Stimulated activated CD4-positive, alpha-beta T cell treated with anti-CD3 and anti-CD28 coated beads, TNF-alpha, amount 100 ng/mL, for 1 hour (primary cell): ENCODE measurements around the gene MYBPC1.
"Not testable (repeated sequence)": the region's sequence is repeated elsewhere in the genome, so short reads cannot be mapped to it uniquely, and the experiment has no call there.

Experiments
- DNase-seq, 3 donors: peaks; one replicate each; pipeline ENCODE4 v3.0.0-alpha.2; 2020; ENCODE audit warnings: low read depth in 3 of 3, low spot score in 1 of 3

MYBPC1 gene

GRCh38 chr12:101650346-101651117 lies 55.8 kb downstream of the MYBPC1 start:
- no peak for DNase-seq

- DNase-seq: no peak
Observed at GRCh38 chr12:101653030-101653429, 58.3 kb downstream of the MYBPC1 start.

DNA sequence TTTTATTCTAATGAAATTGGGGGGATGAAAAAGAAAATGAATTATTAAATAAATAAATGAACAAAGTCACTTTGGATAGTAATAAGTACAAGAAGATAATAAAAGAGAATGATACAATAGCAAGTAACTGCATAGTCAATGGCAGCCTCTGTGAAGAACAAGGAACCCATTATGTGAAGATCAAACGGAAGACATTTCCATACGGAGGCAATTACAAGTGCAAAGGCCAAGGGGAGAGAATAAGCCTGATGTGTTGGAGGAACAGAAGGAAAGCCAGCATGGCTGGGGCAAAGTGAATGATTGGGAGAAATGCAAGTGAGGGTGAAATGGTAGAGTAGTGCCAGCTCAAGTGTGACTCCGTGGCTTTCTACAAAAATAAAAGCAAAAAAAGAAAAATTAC lies 58.7 kb downstream of the MYBPC1 start:
- DNase-seq: no peak

- no peak for DNase-seq
Observed at GRCh38 chr12:101654442-101654841, 59.7 kb downstream of the MYBPC1 start.

DNA sequence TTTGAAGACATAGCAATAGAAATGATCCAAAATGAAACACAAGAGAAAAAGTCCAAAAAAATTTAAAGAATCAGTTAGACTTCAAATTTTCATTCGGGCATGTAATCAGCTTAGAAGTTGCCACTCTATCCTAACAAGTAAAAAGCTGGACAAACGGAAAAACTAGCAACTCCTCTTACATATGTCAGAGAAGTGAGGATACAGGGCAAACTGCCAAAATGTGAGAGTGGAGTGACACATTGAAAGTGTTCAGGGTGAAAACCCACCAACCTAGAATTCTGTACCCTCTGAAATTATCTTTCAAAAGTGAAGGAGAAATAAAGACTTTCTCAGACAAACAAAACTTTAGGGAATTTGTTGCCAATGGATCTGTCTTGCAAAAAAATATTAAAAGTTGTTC lies 60.6 kb downstream of the MYBPC1 start:
- DNase-seq: no peak

DNA sequence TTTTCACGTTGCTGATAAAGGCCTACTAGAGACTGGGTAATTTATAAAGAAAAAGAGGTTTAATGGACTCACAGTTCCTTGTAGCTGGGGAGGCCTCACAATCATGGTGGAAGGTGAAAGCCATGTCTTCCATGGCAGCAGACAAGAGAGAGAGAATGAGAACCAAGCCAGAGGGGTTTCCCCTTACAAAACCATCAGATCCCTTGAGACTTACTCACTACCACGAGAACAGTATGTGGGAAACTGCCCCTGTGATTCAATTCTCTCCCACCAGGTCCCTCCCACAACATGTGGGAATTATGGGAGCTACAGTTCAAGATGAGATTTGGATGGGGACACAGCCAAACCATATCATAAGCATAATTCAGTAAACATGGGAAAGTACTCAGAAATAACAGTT lies 65.9 kb downstream of the MYBPC1 start:
- DNase-seq: not testable (repeated sequence)

GRCh38 chr12:101663298-101663697 lies 68.5 kb downstream of the MYBPC1 start:
- DNase-seq: no peak

DNA sequence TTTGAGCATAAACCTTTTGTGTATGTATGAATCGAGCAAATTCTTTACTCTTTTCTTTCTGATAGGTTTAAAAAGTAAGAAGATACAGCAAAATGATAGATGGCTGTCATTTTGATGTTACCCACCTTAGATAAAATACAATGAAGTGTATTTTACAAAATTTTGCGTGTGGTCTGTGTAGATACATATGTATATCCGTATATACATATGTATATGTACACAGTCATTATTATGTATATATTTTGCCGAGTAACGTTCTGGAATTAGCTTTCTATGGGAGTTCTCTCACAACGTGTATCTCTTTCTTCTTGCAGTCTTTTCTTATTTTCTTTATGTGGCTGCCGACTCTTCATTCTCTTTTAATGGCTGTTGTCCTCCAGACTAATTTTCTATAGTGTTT lies 70.2 kb downstream of the MYBPC1 start:
- DNase-seq: no peak

GRCh38 chr12:101666052-101666728 lies 71.4 kb downstream of the MYBPC1 start:
- no peak for DNase-seq

- no peak for DNase-seq
Observed at GRCh38 chr12:101667591-101667990, 72.8 kb downstream of the MYBPC1 start.

DNA sequence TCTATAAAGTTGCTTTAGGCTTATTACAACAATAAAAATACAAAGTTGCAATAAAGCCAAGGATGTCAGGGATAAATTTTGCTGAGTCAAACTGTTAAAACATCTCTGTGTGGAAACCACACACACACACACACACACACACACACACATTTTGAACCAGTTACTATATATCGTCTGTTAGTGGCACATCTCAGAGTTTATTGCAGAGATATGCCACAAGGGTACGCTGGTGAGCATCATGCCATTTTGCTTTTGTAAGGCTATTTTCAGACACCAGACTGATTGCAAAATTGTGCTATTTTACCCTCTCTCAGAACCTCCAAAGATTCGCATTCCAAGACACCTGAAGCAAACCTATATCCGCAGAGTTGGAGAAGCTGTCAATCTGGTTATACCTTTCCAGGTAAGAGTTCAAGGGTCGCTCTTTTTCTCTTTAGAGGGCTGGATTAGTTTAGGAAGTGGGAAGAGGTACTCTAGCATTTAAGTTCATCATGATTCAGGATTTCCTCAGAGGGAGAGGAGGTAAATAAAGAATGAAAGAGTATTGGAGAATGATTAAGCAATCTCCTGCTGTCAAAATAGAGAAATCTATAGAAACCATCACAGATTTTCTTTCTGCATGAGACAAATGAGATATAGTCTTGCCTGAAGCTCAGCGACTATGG lies 75.4 kb downstream of the MYBPC1 start:
- DNase-seq: no peak

- no peak for DNase-seq
Observed at GRCh38 chr12:101671157-101671791, 76.5 kb downstream of the MYBPC1 start.

DNA sequence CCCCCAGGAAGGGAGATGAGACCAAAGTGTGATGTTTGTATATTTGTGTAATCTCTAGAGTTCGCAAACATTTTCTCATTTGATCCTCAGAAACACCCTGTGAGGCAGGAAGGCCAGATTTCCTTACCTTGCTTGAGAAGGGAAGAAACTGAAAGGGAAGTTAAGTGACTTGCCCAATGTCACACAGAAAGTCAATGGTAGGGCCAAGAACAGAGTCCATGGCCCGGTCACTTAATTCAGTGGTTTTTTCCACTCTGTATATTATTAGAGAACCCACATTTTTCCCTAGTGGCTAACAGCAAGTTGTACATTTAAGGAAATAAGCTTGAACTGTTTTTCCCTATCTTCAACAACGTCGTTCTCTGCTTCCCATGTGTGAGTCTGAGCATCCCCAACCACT lies 77.1 kb downstream of the MYBPC1 start:
- no peak for DNase-seq

DNA sequence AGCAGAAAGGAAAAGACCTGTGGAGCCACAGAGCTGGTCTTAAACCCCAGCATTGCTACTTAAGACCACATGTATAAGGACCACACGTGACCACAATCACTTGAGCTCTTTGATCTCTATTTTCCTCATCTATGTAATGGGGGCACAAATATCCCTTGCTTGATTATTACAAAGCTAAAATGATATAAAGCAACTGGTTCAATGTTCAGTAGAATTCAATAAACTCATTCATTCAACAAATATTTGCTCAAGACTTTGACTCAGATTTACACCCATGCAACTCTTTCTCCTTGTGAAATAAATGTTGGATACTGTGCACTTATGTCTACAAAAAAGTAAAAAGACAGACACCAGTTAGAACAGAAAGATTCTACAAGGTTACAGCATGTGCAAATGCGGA lies 80.8 kb downstream of the MYBPC1 start:
- no peak for DNase-seq

DNA sequence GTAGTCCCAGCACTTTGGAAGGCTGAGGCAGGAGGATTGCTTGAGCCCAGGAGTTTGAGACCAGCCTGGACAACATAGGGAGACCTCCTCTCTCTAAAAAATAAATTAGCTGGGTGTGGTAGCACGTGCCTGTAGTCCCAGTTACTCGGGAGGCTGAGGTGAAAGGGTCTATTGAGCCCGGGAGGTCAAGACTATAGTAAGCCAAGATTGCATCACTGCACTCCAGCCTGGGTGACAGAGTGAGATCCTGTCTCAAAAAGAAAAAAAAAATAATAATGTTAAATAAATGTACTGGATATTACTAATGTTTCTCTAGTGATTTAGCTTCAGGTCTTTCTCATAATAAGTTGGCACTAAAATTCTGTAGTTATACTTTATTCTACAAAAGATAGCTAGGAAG lies 81.7 kb downstream of the MYBPC1 start:
- not testable (repeated sequence) for DNase-seq

DNA sequence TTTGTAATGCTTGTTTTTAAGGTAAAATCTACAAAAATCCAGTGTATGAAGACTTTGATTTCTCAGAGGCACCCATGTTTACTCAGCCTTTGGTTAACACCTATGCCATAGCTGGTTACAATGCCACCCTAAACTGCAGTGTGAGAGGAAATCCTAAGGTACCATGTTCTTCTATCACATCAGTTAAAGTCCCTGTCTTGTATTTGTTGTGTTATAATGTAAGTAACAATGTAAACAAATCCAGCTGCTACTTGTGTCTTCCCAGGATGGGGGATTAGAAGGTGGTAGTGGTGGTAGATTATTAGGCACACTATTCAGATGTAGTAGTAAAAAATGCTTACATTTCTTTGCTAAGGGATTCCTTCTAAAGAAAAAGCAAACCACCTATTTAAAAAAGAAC lies 83.3 kb downstream of the MYBPC1 start:
- DNase-seq: no peak

DNA sequence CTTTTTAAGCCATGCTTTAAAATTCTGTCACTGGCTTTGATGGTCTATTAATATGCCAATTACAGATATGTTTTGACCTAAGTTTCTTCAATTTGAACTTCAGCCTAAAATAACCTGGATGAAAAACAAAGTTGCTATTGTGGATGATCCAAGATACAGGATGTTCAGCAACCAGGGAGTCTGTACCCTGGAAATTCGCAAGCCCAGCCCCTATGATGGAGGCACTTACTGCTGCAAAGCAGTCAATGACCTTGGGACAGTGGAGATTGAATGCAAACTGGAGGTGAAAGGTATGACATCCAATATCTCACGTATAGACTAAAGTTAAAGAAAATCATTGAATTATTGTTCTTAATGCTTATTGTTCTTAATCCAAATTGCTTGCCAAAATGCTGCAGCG lies 85.5 kb downstream of the MYBPC1 start:
- no peak for DNase-seq

GRCh38 chr12:101680647-101681046 lies 85.9 kb downstream of the MYBPC1 start:
- no peak for DNase-seq

DNA sequence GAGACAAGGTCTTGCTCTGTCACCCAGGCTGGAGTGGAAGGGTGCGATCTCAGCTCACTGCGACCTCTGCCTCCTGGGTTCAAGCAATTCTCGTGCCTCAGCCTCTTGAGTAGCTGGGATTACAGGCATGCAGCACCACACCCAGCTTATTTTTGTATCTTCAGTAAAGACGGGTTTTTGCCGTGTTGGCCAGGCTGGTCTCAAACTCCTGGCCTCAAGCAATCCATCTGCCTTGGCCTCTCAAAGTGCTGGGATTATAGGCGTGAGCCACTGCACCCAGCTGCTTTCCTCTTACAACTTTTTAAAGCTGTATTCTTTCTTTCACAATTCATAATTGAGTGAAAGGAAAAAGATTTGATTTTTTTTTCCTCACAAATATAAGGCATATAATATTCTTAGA lies 86.9 kb downstream of the MYBPC1 start:
- DNase-seq: not testable (repeated sequence)

DNA sequence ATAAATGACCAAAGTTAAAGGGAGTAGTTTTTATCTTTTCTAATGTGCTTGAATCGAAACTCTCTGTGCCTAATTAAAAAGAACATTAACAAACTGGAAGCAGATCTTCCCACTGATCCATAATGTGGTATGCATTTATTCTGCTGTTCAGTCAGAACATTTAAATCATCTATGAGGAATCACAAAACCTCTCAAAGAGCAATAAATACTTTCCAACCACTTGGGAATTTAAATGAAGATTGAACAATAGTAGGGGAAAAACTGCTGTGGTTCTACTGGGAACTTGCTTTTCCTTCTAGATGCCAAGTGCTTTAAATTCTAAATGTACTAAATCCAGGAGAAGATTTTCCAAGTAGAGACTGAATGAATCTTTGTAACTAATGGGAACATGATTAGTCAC lies 90.3 kb downstream of the MYBPC1 start:
- no peak for DNase-seq

DNA sequence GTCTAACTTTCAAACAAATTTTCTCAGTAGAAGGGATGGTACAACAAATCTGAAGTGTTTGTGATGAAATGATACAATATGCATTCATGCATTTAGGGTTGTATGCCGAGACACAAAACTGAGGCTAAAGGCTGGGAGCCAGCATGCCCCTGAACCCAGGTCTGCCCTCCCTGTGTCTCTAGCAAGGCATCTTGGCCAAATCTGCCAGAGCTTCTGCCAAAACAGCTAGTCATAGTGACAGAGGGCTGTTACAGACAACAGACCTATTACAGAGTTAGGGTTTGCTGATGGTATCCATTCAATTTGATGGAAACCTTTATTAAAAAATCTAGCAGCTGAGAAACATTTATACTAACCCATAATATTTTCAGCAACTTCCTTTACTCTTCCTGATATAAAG lies 91.4 kb downstream of the MYBPC1 start:
- DNase-seq: no peak
